NB4 (cell line): ENCODE data around the gene ADAMTS7.
"Not testable (repeated sequence)": the region's sequence is repeated elsewhere in the genome, so short reads cannot be mapped to it uniquely, and the experiment has no call there.

Experiments
- DNase-seq: peaks from one replicate; pipeline ENCODE4 v3.0.0; 2010; ENCODE audit warnings: low read depth
- H3K4me3 ChIP-seq: one replicate; pipeline ENCODE4 v1.5.1; 2011; ENCODE audit warnings: mild to moderate bottlenecking, low read depth, low read length, moderate library complexity
- MYC ChIP-seq: IDR thresholded peaks from 2 replicates; pipeline ENCODE4 v1.6.1; 2011; ENCODE audit warnings: low read depth, low read length
- POLR2A ChIP-seq: IDR thresholded peaks from 2 replicates; pipeline ENCODE4 v1.6.1; 2011; ENCODE audit warnings: mild to moderate bottlenecking; ENCODE audit not compliant: insufficient read length; ENCODE audit errors: extremely low read depth
- TF ChIP-seq, protein P1 (sequence below): IDR thresholded peaks from one replicate; pipeline ENCODE4 v1.5.1; 2012; ENCODE audit warnings: low read depth, low read length
- TF ChIP-seq, protein P2 (sequence below): IDR thresholded peaks from 2 replicates; pipeline ENCODE4 v1.6.1; 2011; ENCODE audit warnings: low read depth, low read length

The ADAMTS7 gene

DNA sequence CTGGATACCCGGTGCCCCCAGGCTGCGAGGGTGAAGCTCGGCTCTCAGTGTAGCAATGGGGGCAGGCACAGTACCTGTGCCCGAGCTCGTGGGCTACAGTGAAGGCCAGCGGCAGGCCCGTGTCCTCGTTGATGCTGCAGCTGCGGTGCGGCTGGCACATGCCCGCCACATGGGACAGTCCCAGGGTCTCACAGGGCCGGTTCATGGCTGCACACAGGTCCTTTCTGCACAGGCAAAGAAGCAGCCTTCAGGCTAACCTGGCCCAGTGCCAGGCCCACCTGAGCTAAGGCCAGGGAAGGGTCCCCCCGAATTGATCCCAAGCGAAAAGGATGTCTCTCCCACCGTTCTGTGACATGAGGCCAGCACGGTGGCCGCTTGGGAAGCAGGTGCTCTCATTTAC, 21.6 kb downstream of the ADAMTS7 start:
- H3K4me3 ChIP-seq, result no peak overlapping the region
- TF ChIP-seq, protein P1, sequence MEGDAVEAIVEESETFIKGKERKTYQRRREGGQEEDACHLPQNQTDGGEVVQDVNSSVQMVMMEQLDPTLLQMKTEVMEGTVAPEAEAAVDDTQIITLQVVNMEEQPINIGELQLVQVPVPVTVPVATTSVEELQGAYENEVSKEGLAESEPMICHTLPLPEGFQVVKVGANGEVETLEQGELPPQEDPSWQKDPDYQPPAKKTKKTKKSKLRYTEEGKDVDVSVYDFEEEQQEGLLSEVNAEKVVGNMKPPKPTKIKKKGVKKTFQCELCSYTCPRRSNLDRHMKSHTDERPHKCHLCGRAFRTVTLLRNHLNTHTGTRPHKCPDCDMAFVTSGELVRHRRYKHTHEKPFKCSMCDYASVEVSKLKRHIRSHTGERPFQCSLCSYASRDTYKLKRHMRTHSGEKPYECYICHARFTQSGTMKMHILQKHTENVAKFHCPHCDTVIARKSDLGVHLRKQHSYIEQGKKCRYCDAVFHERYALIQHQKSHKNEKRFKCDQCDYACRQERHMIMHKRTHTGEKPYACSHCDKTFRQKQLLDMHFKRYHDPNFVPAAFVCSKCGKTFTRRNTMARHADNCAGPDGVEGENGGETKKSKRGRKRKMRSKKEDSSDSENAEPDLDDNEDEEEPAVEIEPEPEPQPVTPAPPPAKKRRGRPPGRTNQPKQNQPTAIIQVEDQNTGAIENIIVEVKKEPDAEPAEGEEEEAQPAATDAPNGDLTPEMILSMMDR, result no peak
- TF ChIP-seq POLR2A, result no peak
- DNase-seq, result no peak

DNA sequence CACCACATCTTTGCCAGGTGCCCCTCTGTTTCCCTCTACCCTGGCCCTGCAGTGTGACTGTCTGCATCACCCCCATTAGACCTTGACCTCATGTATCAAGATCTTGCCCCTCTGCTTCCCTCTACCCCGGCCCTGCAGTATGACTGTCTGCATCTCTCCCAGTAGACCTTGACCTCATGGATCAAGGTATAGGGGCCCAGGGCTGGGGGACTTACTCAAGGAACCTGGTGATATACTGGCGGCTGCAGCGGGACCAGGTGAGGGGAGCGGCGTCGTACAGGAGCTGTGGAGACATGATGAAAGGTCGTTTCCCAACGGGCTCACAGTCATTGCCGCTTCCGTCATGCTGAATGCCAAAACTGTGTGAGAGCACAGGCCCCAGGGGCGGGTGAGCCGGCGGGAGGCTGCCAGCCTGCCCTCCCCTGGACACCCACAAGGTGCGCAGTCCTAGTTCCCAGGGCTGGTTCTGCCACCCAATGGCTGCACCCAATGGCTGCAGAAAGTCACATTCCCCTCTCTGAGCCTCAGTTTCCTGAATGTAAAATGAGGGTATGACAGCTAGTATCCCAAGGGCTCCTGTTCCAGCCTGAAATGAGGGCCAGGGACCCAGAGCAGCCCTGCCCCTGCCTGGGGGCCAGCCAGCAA, 23.1 kb downstream of the ADAMTS7 start:
- DNase-seq, result no peak
- no peak overlapping the region for H3K4me3 ChIP-seq
- TF ChIP-seq POLR2A (no peak), MYC (no peak)
- TF ChIP-seq, protein P1, result no peak
- TF ChIP-seq, protein P2, sequence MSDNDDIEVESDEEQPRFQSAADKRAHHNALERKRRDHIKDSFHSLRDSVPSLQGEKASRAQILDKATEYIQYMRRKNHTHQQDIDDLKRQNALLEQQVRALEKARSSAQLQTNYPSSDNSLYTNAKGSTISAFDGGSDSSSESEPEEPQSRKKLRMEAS, result no peak

DNA sequence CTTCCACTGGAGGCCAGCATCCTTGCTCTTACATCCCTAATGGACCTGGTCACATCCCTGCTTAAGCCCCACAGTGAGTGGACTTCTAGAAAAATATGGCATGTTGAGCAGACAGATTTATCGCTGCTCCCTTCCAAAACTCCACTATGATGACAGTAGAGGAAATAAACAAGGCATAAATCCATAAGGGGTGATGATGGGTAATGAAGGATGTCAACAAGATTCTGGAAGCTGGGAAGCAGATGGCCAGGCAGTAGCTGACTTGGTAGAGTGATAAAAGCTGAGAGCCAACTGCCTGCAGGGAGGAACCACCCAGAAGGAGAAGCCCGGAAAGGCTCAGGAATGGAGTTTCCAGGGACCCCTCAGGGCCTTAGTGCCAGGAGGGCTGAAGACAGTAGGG, 28.9 kb downstream of the ADAMTS7 start:
- H3K4me3 ChIP-seq, DNase-seq: not testable (repeated sequence)

DNA sequence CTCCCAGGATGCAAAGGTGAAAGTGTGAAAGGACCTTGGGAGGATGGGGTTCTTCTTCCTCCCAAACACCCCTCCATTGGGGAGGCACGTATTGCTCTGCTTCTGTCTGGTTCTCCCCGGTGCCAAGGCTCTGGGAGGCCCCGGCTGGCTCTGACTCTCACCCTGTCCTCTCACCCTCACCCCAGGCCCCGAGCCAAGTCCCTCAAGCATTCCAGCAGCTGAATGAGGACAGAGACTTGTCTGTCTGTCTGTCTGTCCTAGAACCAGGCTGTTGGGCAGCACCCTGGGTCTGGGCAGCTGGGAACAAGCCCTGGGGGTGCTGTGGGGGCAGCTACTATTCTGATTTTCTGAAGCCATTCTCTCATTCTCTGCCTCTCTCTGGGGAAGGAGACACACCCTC, 29.9 kb downstream of the ADAMTS7 start:
- H3K4me3 ChIP-seq, DNase-seq: not testable (repeated sequence)

GRCh38 chr15:78779975-78780374, 31.3 kb downstream of the ADAMTS7 start:
- not testable (repeated sequence) for DNase-seq, H3K4me3 ChIP-seq

GRCh38 chr15:78779176-78779785, 32.0 kb downstream of the ADAMTS7 start:
- not testable (repeated sequence) for DNase-seq, H3K4me3 ChIP-seq

GRCh38 chr15:78778422-78778821, 32.8 kb downstream of the ADAMTS7 start:
- DNase-seq, result no peak
- no peak for TF ChIP-seq POLR2A
- TF ChIP-seq, protein P1, result no peak
- no peak for TF ChIP-seq MYC
- TF ChIP-seq, protein P2, result no peak
- H3K4me3 ChIP-seq, result no peak overlapping the region

- not testable (repeated sequence) for H3K4me3 ChIP-seq, DNase-seq
Observed at GRCh38 chr15:78777953-78778345, 33.3 kb downstream of the ADAMTS7 start.

- H3K4me3 ChIP-seq, DNase-seq: not testable (repeated sequence)
Observed at GRCh38 chr15:78777290-78777952, 33.8 kb downstream of the ADAMTS7 start.

DNA sequence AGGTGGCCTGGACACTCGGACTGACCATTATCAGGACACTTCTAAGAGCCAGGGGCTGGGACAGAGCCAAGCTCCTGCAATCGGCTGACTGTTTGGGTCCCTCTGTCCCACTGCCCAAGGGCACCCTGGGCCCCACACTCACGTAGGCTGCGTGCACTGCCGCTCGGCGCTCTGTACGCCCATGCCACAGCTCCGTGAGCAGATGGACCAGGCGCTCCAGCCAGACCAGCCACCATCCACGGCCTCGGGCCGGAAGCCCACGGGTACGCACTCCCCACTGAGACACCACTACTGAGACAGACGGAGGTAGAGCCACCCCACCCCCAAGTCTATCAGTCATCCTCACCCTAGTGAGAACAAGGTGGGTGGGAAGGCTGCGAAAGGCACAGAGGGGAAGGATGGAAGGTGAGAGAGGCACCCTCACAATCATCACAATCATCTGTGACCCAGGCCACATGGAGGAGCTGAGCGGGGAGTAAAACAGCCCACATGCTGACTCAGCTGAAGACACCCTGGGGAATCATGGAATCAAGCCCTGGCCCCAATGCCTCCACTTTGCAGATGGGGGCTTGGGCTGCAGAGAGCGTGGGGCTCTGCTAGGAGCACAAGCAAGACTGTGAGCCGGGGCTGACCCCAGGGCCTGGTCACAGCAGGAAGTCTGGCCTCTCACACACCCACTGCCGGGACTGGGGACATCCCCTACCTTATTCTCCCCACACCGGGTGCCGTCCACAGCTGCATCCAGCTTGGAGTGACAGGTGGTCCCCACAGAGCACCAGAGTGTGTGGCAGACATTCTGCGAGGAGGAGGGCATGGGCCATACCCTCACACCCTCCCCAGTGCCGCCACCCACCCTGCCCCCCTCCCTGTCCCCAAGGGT, 35.0 kb downstream of the ADAMTS7 start:
- DNase-seq, result peak; percentile 36
- H3K4me3 ChIP-seq, result not testable (repeated sequence)
